Measurements from ENCODE around the gene CRB1.

CRB1 gene

DNA sequence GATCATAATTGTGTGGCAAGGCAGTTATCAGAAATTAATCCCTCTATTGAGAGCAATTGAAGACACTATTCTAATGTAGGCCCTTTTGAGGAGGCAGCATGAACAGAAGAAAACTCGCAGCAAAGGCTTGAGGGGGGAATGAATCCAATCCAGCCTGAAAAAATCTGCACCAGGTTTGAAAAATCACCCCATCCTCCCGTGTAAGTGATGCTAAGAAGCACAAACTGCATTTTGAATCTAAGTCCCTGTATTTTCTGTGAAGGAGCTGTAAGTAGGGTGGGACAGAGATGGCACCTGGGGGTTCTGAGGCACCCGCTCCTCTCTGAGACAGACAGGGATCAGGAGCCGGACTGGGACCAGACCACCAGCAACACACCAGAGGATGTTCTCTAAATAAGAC lies at the start of gene CRB1:
Gene CRB1, plus strand, starts transcription at position 241 of the 400 bp plus-strand sequence. CDS start 161 bp downstream, outside the sequence.
- DNase-seq, result no peak

GRCh38 chr1:197218857-197219256 lies 49.2 kb upstream of the CRB1 start:
- DNase-seq, result no peak

DNA sequence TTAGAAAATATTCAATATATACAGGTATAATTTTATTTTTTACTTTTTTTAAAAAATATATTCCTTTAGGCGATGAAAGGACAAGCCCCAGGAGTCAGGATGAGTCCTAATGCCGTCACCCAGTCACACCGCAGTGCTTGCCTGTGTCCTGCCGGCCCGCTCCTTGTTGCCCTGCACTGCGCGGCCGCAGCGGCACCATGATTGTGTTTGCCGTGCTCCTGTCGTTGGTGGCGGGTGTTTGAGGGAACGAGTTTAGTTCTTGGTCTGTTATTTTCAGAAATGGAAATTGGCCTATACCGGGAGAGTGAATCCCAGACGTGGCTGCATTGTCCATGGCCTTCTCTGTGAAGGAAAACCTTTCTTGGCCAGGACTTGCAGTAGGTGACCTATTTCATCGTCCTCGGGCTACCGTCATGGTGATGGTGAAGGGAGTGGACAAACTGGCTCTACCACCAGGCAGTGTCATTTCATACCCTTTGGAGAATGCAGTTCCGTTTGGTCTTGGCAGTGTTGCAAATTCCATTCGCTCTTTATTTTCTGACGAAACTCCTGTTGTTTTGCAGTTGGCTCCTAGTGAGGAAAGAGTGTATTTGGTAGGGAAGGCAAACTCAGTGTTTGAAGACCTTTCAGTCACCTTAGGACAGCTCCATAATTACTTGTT lies 45.9 kb upstream of the CRB1 start:
- DNase-seq, result no peak

- DNase-seq, result no peak
Measured at GRCh38 chr1:197222780-197223179, 45.3 kb upstream of the CRB1 start.

GRCh38 chr1:197224160-197224559 lies 43.9 kb upstream of the CRB1 start:
- no peak for DNase-seq

DNA sequence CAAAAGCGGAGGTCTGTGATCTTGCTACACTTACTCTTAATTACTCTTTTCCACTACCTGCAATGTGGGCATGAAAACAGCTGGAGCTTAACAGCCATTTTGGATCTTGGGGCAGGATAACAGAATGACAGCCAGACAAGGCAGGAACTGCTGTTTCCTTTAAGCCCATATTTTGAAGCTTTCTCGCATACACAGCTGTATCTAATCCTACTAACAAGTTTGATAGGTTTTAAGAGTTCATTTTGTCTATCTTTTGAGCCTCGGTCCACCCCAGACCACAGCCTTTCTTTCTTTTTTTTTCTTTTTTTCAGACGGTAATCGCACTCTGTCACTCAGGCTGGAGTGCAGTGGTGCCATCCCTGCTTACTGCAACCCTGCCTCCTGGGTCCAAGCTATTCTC lies 42.4 kb upstream of the CRB1 start:
- DNase-seq, result no peak

DNA sequence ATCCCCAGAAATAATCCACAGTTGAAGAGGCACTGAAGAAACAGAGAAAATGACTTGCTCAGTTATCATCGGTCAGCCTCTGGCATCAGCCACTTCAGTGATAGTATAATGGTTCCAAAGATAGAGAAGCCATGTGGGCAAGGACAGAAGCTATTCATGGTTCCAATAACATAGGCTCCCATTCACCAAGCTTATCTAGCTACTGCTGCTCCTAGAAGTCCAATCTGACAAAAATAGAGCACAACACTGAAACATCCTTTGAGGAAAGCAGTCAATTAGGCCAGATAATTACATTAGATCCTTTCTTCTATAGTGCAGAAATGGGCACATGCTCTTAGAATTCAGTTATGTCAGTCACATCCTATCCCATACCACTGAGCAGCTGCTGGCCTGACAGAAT lies 33.5 kb upstream of the CRB1 start:
- no peak for DNase-seq

- DNase-seq, result no peak
Measured at GRCh38 chr1:197235355-197235754, 32.7 kb upstream of the CRB1 start.

DNA sequence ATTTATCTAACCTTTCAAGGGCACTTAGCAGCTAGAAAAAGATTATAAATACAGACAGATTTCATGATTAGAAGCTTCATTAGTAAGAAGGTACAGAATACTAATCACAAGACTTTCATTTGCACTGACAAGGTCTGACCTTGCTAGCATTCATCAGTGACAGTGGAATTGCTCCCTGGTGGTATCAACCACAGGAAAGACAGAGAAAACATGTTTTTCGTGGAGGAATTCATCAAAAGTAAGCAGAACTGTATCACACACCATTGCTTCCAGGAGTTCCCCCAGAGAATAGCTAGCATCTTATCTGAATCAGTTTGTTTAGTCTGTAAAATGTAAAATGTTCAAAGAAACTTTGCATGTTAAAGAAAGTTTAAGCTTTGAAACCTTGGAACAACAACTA lies 20.6 kb upstream of the CRB1 start:
- no peak for DNase-seq

DNA sequence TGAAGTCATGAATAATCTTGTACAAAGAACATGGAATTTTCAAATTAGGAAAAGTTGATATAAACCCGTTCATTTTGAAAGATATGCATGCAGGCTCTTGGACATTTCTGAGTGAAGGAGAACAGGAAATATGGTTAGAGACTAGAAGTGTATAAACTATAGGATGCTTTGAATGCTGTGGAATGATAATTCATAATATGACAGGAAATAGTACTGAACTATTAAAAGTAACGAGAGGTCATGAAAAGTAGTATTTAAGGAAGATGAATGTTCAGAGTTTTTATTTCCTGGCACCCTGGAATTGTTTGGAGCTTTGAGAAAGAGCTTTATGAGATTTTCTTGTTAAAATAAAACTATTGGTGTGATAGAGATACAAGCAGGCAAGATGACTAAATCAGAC lies 18.7 kb upstream of the CRB1 start:
- no peak for DNase-seq

GRCh38 chr1:197250616-197251015 lies 17.4 kb upstream of the CRB1 start:
- DNase-seq, result no peak

- DNase-seq, result no peak
Measured at GRCh38 chr1:197252973-197253372, 15.1 kb upstream of the CRB1 start.

GRCh38 chr1:197254866-197255265 lies 13.2 kb upstream of the CRB1 start:
- no peak for DNase-seq

DNA sequence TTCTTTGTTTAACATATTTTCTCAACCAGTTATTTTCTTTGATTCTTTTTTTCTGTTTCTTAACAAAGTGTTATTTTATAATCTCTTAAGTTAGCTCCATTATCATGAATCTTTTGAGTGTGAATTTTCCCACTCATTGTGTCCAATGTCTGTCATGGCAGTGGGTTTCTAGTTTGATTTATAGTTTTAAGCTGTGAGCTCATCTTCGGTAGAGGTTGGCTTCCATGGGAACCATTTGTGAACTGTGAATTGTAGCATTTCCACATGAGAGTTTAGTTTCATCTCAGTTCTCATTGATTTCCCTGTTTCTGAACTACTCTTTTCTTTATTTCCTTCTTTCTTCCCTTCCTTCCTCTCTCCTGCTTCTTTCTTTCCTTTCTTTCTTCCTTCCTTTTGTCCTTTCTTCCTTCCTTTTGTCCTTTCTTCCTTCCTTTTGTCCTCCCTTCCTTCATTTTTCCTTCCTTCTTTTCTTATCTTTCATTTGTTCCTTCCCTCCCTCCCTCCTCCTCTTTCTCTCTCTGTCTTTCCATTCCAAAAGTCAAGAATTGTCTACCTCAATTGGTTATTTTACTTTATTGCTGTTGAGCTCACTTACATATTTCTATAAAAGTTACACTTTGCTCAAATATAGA lies 3.0 kb upstream of the CRB1 start:
- no peak for DNase-seq

DNA sequence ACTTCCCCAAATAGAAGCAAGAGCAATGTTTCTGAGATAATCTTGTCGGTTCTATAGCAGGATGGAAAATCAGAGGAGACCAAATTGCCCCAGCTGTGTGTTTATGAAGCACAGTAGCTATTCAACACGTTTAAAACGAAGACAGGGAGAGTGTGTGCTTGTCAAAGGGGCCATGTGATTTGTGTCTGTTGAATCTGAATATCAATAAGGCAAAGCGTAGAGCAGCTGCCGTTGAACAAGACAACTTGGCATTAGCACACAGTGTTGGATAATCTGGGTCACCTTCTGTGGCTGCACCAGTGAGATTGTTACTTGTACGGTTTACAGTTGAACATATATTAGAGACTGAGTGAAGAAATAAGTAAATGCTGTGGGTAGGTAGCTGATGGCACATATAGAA lies 1.0 kb downstream of the CRB1 start:
- no peak for DNase-seq

- no peak for DNase-seq
Measured at GRCh38 chr1:197272791-197273190, 4.7 kb downstream of the CRB1 start.

GRCh38 chr1:197277166-197277565 lies 9.1 kb downstream of the CRB1 start:
- no peak for DNase-seq

GRCh38 chr1:197284325-197284724 lies 16.3 kb downstream of the CRB1 start:
- DNase-seq, result no peak

- DNase-seq, result no peak
Measured at GRCh38 chr1:197284966-197285365, 16.9 kb downstream of the CRB1 start.

GRCh38 chr1:197285526-197286205 lies 17.6 kb downstream of the CRB1 start:
- no peak for DNase-seq

DNA sequence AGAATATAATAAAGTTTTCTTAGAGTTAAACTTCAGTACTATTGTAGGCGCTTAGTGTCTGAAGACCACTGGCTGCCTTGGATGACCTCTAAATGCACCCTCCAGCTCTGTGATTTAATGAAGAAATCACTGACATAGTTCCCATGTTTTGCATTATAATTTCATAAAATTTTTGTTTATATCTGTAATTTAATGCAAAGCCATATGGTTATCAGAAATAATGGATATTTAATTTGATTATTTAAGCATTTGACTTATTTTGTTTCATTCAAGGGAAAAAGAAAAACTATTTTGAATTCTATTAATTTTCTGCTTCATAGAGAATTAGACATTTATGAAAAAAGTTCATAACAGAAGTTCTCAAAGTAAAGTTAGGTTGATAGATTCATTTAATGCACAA lies 18.6 kb downstream of the CRB1 start:
- no peak for DNase-seq

GRCh38 chr1:197287863-197288262 lies 19.8 kb downstream of the CRB1 start:
- no peak for DNase-seq

GRCh38 chr1:197302775-197303174 lies 34.7 kb downstream of the CRB1 start:
- no peak for DNase-seq

GRCh38 chr1:197303463-197303862 lies 35.4 kb downstream of the CRB1 start:
- DNase-seq, result no peak

All from activated T-cell treated with anti-CD3 and anti-CD28 coated beads, Interleukin-2, amount 50 U/mL, for 48 hours (primary cell).